Suprapubic skin (tissue), 4 donors: ENCODE results near the gene MYH6. TPM values are rescaled to one million over a fixed set of nuclear protein-coding genes. Genes with fewer than 3 reads are reported as not detected.

Experiments
- DNase-seq, 2 donors: peaks; one replicate each; pipeline ENCODE4 v3.0.0-alpha.2; 2019; ENCODE audit warnings: low spot score in 2 of 2
- H3K27ac ChIP-seq: fragments of 200-600 bp; sonication (generic); one replicate; pipeline ENCODE4 v1.5.1; 2019
- H3K27me3 ChIP-seq: fragments of 200-600 bp; sonication (generic); one replicate; pipeline ENCODE4 v1.5.1; 2019
- H3K36me3 ChIP-seq: fragments of 200-600 bp; sonication (generic); one replicate; pipeline ENCODE4 v1.5.1; 2019
- H3K4me1 ChIP-seq: fragments of 200-600 bp; sonication (generic); one replicate; pipeline ENCODE4 v1.5.1; 2019
- H3K4me3 ChIP-seq: fragments of 200-600 bp; sonication (generic); one replicate; pipeline ENCODE4 v1.5.1; 2019; ENCODE audit warnings: mild to moderate bottlenecking
- H3K9me3 ChIP-seq: fragments of 200-600 bp; sonication (generic); one replicate; pipeline ENCODE4 v1.5.1; 2019
- EP300 ChIP-seq: sonication (generic); formaldehyde crosslinking; IDR thresholded peaks from one replicate; pipeline ENCODE4 v1.6.1; 2017; ENCODE audit warnings: antibody characterized with exemption
- POLR2A ChIP-seq, 2 donors: fragments of 450-650 bp; IDR thresholded peaks; one replicate each; pipeline ENCODE4 v1.6.1; 2017; ENCODE audit warnings: antibody characterized with exemption in 2 of 2, mild to moderate bottlenecking in 2 of 2, moderate library complexity in 2 of 2
- POLR2AphosphoS5 ChIP-seq, 3 donors: sonication (generic); formaldehyde crosslinking; IDR thresholded peaks; one replicate each; pipeline ENCODE4 v1.6.1; 2017; ENCODE audit warnings: antibody characterized with exemption in 3 of 3
- WGBS: methylation state at CpG from one replicate; pipeline ENCODE4 v1.1.5; 2018; 5-methylcytosine and 5-hydroxymethylcytosine counted together
- total RNA-seq, 4 donors: library from RNA; depleted of rRNA; stranded (reverse); fragments of >200 nt; gene quantifications; one replicate each; pipeline ENCODE4 v1.1.0, GENCODE V29; 2016
- TF ChIP-seq, protein P1 (sequence below), 2 donors: fragments of 200-600 bp in 1 of 2; fragments of 450-650 bp in 1 of 2; sonication (generic) in 1 of 2; IDR thresholded peaks; one replicate each; pipeline ENCODE4 v1.5.1; 2016 to 2019; ENCODE audit warnings: antibody characterized with exemption in 2 of 2, mild to moderate bottlenecking in 1 of 2, moderate library complexity in 1 of 2

The MYH6 gene
- total RNA-seq, 4 donors from 2014 or later: not detected

DNA sequence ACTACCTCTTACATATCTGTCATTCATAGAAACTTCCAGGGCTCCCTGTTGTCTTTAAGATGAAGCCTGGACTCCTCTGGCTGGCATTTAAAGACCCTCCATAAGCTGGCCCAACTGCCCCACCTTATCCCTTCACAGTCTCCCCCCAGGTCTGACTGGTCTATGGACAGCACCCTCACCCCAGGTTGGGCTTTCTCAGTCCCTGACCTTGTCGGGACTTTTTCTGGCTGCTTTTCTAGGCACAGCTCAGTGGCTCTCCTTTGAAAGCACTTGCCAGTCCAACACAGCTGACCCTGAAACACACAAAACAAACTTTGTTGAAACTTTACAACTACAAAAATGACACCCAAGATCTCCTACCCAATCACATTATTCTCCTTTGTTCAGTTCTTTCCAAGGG, 41.2 kb upstream of the MYH6 start:
- no peaks in the 10 kb centered on the region for H3K9me3 ChIP-seq
- no peaks in the 10 kb centered on the region for H3K27me3 ChIP-seq
- 67% methylated on average over 1 of the region's 1 CpG for WGBS
- no peak for TF ChIP-seq POLR2A (IDR thresholded peaks at IDR 0.05)
- DNase-seq: no peak
- no peak overlapping the region for H3K27ac ChIP-seq
- peaks cover 13% of the 10 kb centered on the region for H3K4me1 ChIP-seq
- H3K36me3 ChIP-seq: no peaks in the 10 kb centered on the region
- no peak overlapping the region for H3K4me3 ChIP-seq

DNA sequence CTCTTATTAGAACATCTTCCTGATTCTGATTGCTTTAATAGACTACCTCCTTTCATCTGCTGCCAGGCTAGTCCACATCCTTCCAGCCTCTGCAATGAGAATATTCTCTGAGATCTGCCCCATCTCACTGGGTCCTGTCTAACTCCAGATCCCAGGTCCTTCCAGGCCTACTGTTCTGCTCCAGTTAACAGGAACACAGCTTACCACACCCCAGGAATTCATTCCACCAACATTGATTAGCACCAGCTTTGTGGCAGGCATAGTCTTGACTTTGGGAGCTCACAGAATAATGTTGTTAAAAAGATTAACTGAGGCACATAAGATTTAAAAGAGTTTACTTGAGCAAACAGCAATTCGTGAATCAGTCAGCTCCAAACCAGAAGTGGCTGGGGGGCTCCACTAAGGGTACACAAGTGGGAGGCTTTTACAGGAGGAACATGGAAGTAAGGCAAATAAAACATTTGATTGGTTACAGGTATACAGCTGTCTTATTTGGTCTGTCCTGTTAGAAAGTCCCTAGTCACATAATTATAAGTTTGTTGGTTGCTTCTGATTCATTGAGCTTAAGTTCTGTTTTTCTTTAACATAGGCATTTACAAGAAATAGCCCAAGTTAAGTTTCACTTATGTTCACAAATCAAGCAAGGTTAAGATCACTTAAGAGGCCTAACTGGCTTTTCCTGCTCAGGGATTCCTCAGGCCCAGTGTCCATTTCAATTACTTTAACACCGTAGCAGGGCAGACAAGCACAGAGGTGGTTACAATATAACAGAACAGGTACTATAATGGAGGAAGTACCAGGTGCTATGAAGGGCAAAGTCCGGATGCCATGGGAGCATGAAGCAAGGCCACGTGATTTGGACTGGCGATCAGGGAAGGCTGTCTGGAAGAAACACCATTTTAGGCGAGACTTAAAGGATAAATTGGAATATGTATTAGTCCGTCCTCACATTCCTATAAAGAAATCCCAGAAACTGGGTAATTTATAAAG, 39.6 kb upstream of the MYH6 start:
- no peaks in the 10 kb centered on the region for H3K36me3 ChIP-seq
- no peaks in the 10 kb centered on the region for H3K27me3 ChIP-seq
- no peak overlapping the region for H3K4me3 ChIP-seq
- no peak overlapping the region for H3K27ac ChIP-seq
- 90% methylated on average over 7 of the region's 7 CpGs for WGBS
- DNase-seq: no peak
- H3K9me3 ChIP-seq: no peaks in the 10 kb centered on the region
- TF ChIP-seq, protein P1, sequence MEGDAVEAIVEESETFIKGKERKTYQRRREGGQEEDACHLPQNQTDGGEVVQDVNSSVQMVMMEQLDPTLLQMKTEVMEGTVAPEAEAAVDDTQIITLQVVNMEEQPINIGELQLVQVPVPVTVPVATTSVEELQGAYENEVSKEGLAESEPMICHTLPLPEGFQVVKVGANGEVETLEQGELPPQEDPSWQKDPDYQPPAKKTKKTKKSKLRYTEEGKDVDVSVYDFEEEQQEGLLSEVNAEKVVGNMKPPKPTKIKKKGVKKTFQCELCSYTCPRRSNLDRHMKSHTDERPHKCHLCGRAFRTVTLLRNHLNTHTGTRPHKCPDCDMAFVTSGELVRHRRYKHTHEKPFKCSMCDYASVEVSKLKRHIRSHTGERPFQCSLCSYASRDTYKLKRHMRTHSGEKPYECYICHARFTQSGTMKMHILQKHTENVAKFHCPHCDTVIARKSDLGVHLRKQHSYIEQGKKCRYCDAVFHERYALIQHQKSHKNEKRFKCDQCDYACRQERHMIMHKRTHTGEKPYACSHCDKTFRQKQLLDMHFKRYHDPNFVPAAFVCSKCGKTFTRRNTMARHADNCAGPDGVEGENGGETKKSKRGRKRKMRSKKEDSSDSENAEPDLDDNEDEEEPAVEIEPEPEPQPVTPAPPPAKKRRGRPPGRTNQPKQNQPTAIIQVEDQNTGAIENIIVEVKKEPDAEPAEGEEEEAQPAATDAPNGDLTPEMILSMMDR (IDR thresholded peaks at IDR 0.05): no peak
- H3K4me1 ChIP-seq: peaks cover 13% of the 10 kb centered on the region

DNA sequence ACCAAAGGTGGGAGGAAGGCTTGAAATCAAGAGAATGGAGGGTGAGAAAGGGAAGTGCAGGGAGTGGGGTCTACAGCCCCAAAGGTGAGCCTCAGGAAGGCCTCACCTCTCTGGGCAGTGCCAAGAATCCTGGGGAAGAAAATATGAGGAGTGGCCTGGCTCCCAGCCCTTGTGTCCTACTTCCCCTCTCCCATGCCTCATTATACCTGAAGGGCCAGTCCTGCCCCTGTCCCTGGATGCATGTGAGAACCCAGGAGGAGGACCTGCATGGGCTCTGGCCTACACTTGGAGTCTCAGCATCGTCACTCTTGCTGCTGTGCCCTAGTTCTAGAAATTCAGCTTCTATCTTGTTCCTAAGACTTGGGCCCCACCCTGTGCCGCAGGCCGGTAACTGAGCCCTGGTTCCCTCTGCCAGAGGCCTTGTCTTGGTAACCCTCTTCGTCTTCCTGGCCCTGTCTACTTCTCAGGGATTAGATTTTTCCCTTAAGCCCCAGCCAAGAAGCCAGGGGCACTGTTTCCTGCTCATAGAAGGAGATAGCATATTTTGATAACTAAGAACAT, 38.3 kb upstream of the MYH6 start:
- 43% methylated on average over 4 of the region's 4 CpGs for WGBS
- TF ChIP-seq EP300: no peak
- TF ChIP-seq POLR2A (IDR thresholded peaks at IDR 0.05): no peak
- TF ChIP-seq, protein P1 (IDR thresholded peaks at IDR 0.05): no peak
- TF ChIP-seq POLR2AphosphoS5 (IDR thresholded peaks at IDR 0.05): no peak
- Histone ChIP-seq H3K27ac (no peak overlapping the region), H3K4me3 (no peak overlapping the region), H3K9me3 (no peaks in the 10 kb centered on the region), H3K4me1 (peaks cover 13% of the 10 kb centered on the region), H3K36me3 (no peaks in the 10 kb centered on the region), H3K27me3 (no peaks in the 10 kb centered on the region)
- DNase-seq: no peak

DNA sequence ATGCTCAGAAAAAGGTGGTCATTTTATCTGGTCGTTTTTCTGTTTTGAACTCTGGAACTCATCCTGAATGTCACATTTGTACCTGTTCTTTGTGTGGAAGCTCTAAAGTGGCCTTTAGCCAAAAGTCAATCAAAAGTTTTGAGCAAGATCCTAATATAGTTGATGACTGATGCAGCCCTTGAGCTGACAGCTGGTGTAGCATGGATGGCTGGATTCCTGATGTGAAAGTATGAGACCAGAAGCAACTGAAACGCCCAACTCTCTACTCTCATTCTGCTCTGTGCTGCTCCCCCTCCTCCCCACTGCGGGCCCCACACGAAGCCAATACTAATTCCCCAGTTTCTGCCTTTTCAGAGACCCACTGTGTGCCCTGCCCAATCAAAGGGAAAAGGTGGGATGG, 37.7 kb upstream of the MYH6 start:
- Histone ChIP-seq H3K4me1 (peaks cover 13% of the 10 kb centered on the region), H3K36me3 (no peaks in the 10 kb centered on the region), H3K9me3 (no peaks in the 10 kb centered on the region), H3K4me3 (no peak overlapping the region), H3K27ac (no peak overlapping the region), H3K27me3 (no peaks in the 10 kb centered on the region)
- DNase-seq: no peak
- no peak for TF ChIP-seq POLR2AphosphoS5 (IDR thresholded peaks at IDR 0.05)
- TF ChIP-seq, protein P1 (IDR thresholded peaks at IDR 0.05): no peak
- WGBS: 55% methylated on average over 4 of the region's 4 CpGs

DNA sequence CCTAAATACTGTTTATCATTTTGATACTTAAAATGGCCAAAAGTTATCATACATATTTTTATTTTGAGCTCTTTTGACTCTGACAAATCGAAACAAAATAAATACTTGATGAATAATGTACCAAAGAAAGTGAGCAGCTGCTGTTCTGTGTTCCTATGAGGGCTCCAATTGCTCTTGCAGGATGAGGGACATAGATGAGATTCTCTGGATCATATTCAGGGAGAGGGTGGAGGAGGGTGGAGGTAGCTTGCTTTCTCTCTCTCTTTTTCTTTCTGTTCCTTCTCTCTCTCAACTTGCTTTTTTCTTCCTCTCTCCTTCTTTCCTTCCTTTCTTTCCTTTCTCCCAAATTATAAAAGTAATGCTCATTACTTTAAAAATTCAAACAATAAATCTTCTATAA, 36.2 kb upstream of the MYH6 start:
- TF ChIP-seq EP300: no peak
- TF ChIP-seq POLR2A (IDR thresholded peaks at IDR 0.05): no peak
- TF ChIP-seq POLR2AphosphoS5 (IDR thresholded peaks at IDR 0.05): no peak
- TF ChIP-seq, protein P1 (IDR thresholded peaks at IDR 0.05): no peak
- no peak for DNase-seq
- Histone ChIP-seq H3K4me1 (peaks cover 13% of the 10 kb centered on the region), H3K9me3 (no peaks in the 10 kb centered on the region), H3K27ac (no peak overlapping the region), H3K27me3 (no peaks in the 10 kb centered on the region), H3K4me3 (no peak overlapping the region), H3K36me3 (no peaks in the 10 kb centered on the region)
- WGBS: 88% methylated on average over 1 of the region's 1 CpG
